ENCODE results near the gene TSPAN4.

Gene TSPAN4

GRCh38 chr11:821512-822371 is 20.9 kb upstream of the TSPAN4 start:
- Histone ChIP-seq H3K9ac (no peak overlapping the region), H3K27ac (no peak overlapping the region), H3K36me3 (ENCODE audit: insufficient read depth) (no peaks in the 10 kb centered on the region), H3K79me2 (ENCODE audit: insufficient read depth, low read depth) (no peaks in the 10 kb centered on the region; the same call in 1 of the 2 replicates), H3K4me1 (ENCODE audit: low read depth, poor library complexity, severe bottlenecking) (peaks cover 17% of the 10 kb centered on the region), H4K20me1 (ENCODE audit: insufficient read depth) (no peaks in the 10 kb centered on the region), H2AFZ (ENCODE audit: low read depth) (no peak overlapping the region), H3K4me2 (no peak overlapping the region; the same call in 1 of the 2 replicates), H3K27me3 (ENCODE audit: insufficient read depth, low read depth) (no peaks in the 10 kb centered on the region), H3K4me3 (IDR thresholded peaks at IDR 0.05; ENCODE audit: insufficient read depth, low read depth, low read length) (no peak overlapping the region)
- no peak for TF ChIP-seq CTCF (conservative IDR thresholded peaks at IDR 0.05; ENCODE audit: low read depth, low read length)

GRCh38 chr11:823441-824291 is 19.0 kb upstream of the TSPAN4 start:
- Histone ChIP-seq H3K4me1 (ENCODE audit: low read depth, poor library complexity, severe bottlenecking) (peaks cover 32% of the 10 kb centered on the region), H3K79me2 (ENCODE audit: insufficient read depth, low read depth) (no peaks in the 10 kb centered on the region; the same call in 1 of the 2 replicates), H3K4me3 (IDR thresholded peaks at IDR 0.05; ENCODE audit: insufficient read depth, low read depth, low read length) (no peak overlapping the region), H3K9ac (no peak overlapping the region), H3K36me3 (ENCODE audit: insufficient read depth) (no peaks in the 10 kb centered on the region), H4K20me1 (ENCODE audit: insufficient read depth) (no peaks in the 10 kb centered on the region), H2AFZ (ENCODE audit: low read depth) (no peak overlapping the region), H3K27ac (no peak overlapping the region), H3K27me3 (ENCODE audit: insufficient read depth, low read depth) (peaks cover 6% of the 10 kb centered on the region; the same call in 1 of the 2 replicates), H3K4me2 (no peak overlapping the region)
- no peak for TF ChIP-seq CTCF (conservative IDR thresholded peaks at IDR 0.05; ENCODE audit: low read depth, low read length)

- Histone ChIP-seq H2AFZ (ENCODE audit: low read depth) (no peak overlapping the region), H3K27ac (no peak overlapping the region), H3K4me1 (ENCODE audit: low read depth, poor library complexity, severe bottlenecking) (peaks cover 39% of the 10 kb centered on the region), H3K36me3 (ENCODE audit: insufficient read depth) (no peaks in the 10 kb centered on the region), H4K20me1 (ENCODE audit: insufficient read depth) (no peaks in the 10 kb centered on the region), H3K4me2 (no peak overlapping the region), H3K79me2 (ENCODE audit: insufficient read depth, low read depth) (no peaks in the 10 kb centered on the region; the same call in 1 of the 2 replicates), H3K9ac (no peak overlapping the region), H3K4me3 (IDR thresholded peaks at IDR 0.05; ENCODE audit: insufficient read depth, low read depth, low read length) (no peak overlapping the region), H3K27me3 (ENCODE audit: insufficient read depth, low read depth) (peaks cover 13% of the 10 kb centered on the region)
- TF ChIP-seq CTCF (conservative IDR thresholded peaks at IDR 0.05; ENCODE audit: low read depth, low read length) = no peak
Measured at GRCh38 chr11:824292-824880, 18.3 kb upstream of the TSPAN4 start.

GRCh38 chr11:824942-825341 is 17.7 kb upstream of the TSPAN4 start:
- Histone ChIP-seq H3K27ac (no peak overlapping the region), H3K4me2 (no peak overlapping the region), H3K4me1 (ENCODE audit: low read depth, poor library complexity, severe bottlenecking) (peaks cover 45% of the 10 kb centered on the region), H3K4me3 (IDR thresholded peaks at IDR 0.05; ENCODE audit: insufficient read depth, low read depth, low read length) (no peak overlapping the region), H4K20me1 (ENCODE audit: insufficient read depth) (no peaks in the 10 kb centered on the region), H3K27me3 (ENCODE audit: insufficient read depth, low read depth) (peaks cover 18% of the 10 kb centered on the region), H3K9ac (no peak overlapping the region), H2AFZ (ENCODE audit: low read depth) (no peak overlapping the region), H3K79me2 (ENCODE audit: insufficient read depth, low read depth) (no peaks in the 10 kb centered on the region; the same call in 1 of the 2 replicates), H3K36me3 (ENCODE audit: insufficient read depth) (no peaks in the 10 kb centered on the region)
- no peak for TF ChIP-seq CTCF (conservative IDR thresholded peaks at IDR 0.05; ENCODE audit: low read depth, low read length)
